ENCODE measurements around the gene RUFY3.

DNA sequence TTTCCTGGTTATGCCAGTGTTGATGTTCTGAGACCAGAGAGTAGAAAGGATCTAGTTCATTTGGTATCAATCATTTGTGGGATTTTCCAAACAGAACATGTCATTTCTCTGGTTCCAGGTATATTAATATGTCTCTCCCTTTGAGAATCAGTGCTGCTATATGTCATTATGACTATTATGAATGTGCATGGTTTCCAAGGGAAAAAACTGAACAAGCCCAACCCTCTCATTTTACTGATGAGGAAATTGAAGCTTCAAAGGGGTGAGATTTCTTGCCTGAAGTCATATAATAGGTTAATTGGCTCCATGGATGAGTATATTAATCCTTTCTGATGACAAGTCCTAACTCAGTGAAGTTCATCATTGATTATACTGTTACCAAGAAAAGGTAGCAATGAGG, 31.9 kb downstream of the RUFY3 start:
- TF ChIP-seq CTCF (IDR thresholded peaks at IDR 0.05) (no peak), POLR2A (IDR thresholded peaks at IDR 0.05) (no peak)

Data from testis (tissue), 2 donors.